Stimulated activated CD4-positive, alpha-beta T cell treated with anti-CD3 and anti-CD28 coated beads, Interleukin-15, amount 100 ng/mL, for 48 hours (primary cell): Measurements from ENCODE around the gene TRIM60.
"Not testable (repeated sequence)": the region's sequence is repeated elsewhere in the genome, so short reads cannot be mapped to it uniquely, and the experiment has no call there.

Experiments
- DNase-seq, 2 donors: peaks; one replicate each; pipeline ENCODE4 v3.0.0-alpha.2; 2020; ENCODE audit warnings: low read depth in 2 of 2

TRIM60 gene

GRCh38 chr4:165053645-165054044 is 21.8 kb downstream of the TRIM60 start, which contains the start of gene TRIM75:
TSS of gene TRIM75 (plus strand) at chr4:165053866. CDS start at chr4:165059148, 5,282 bp downstream.
- no peak for DNase-seq

- DNase-seq = no peak
Measured at GRCh38 chr4:165055601-165056000, 23.8 kb downstream of the TRIM60 start.

GRCh38 chr4:165058666-165059065 is 26.9 kb downstream of the TRIM60 start:
- no peak for DNase-seq

GRCh38 chr4:165059386-165059785 is 27.6 kb downstream of the TRIM60 start:
- DNase-seq = no peak

- DNase-seq = no peak
Measured at GRCh38 chr4:165060938-165061337, 29.1 kb downstream of the TRIM60 start.

GRCh38 chr4:165070560-165070959 is 38.8 kb downstream of the TRIM60 start:
- no peak for DNase-seq

- not testable (repeated sequence) for DNase-seq
Measured at GRCh38 chr4:165073346-165073745, 41.5 kb downstream of the TRIM60 start.

- DNase-seq = no peak
Measured at GRCh38 chr4:165077034-165077578, 45.3 kb downstream of the TRIM60 start.

- no peak for DNase-seq
Measured at GRCh38 chr4:165079476-165079875, 47.7 kb downstream of the TRIM60 start.

GRCh38 chr4:165084787-165085186 is 53.0 kb downstream of the TRIM60 start:
- DNase-seq = not testable (repeated sequence)

- no peak for DNase-seq
Measured at GRCh38 chr4:165085946-165086345, 54.1 kb downstream of the TRIM60 start.

GRCh38 chr4:165088366-165088765 is 56.6 kb downstream of the TRIM60 start:
- no peak for DNase-seq
